Cortex of kidney (tissue), 1 donor: ENCODE data around the gene FEN1.

Experiments
- DNase-seq: peaks from one replicate; lab custom pipeline; 2025; lab: John Stamatoyannopoulos, UW

The FEN1 gene

DNA sequence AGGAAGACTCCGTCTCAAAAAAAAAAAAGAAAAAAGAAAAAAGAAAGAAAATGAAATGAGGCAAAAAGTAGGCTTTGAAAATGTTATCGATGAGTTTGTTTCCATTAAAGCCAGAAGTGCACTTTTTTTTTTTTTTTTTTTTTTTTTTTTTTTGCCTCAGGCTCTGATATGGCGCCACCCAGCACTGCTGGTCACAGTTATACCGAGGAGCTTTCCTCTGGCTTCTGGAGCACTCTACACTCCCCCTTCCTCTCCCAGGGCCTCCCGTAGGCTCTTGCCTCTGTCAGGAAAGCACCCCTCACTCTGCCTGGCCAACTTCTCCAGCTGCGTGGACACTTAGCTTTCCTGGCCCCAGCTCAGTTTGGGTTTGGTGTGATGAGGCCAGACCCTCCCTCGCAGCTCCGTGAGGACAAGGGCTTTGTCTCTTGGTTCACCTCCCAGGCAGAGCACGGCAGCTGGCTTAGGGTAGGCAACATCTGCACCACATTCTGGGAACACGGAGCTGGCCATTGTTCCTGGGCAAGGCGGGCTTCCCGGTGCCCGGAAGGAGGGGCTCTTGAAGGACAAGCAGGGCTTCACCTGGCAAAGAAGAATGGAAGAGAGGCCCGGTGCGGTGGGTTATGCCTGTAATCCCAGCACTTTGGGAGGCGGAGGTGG, 52.3 kb downstream of the FEN1 start:
- DNase-seq: no peak

DNA sequence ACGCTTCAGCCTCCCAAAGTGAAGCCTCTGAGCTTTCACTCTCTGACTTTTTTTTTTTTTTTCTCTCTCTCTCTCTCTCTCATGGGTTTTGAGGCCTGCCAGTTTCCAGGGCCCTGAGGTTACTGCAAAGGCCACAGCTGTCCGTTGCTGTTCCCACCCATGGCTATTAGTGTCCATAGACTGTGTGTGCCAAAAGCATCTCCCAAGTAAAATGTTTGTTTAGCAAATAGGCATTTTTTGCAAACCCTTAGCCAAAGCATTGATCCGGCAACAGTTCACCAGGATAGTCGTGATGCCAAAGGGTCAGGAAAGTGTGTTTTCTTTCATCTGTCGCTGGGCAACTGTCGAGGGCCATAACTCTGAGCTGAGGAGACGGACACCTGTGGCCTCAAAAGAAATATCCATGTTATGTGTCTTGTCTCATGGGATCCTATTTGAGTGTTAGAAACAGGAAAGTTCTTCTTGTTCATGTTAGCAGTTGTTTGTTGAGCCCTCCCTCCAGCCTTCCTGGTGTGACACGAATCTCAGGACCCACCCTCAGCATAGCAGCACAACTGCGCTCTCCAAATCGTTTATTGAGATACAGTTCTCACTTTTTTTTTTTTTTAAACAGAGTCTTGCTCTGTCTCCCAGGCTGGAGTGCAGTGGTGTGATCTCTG, 53.8 kb downstream of the FEN1 start:
- no peak for DNase-seq
